Endothelial cell of umbilical vein (primary cell): ENCODE data around the gene PKDCC. TPM values are rescaled to one million over a fixed set of nuclear protein-coding genes. Genes with fewer than 3 reads are reported as not detected.

Source experiments
- BruUV-seq: library from RNA; stranded (reverse); fragments of 400-500 nt; replicated peaks from 2 replicates; lab custom pipeline; 2021; lab: Mats Ljungman, UMichigan
- CTCF ChIA-PET: fragments of 300-600, 350-600 bp; sonication (Branson Sonifier 250); formaldehyde crosslinking; loops from one replicate; lab custom pipeline; 2021; ENCODE audit warnings: antibody characterized with exemption, inconsistent platforms; lab: Charles Lee
- POLR2A ChIA-PET: fragments of 300-600, 350-600 bp; sonication (Branson Sonifier 250); formaldehyde crosslinking; loops from one replicate; lab custom pipeline; 2021; ENCODE audit warnings: antibody characterized with exemption, inconsistent platforms; lab: Charles Lee
- DNase-seq: peaks from one replicate; pipeline ENCODE4 v3.0.0-alpha.2; 2011; ENCODE audit warnings: low read depth, low spot score
- FAIRE-seq: peaks from 2 replicates; lab custom pipeline; 2011; peaks lifted over from hg19 to GRCh38; lab: Jason Lieb, UNC
- H2AFZ ChIP-seq: 2 replicates; pipeline ENCODE4 v1.6.0; 2012; ENCODE audit warnings: low read depth, low read length, control low read depth, inconsistent platforms
- H3K27ac ChIP-seq: 2 replicates; pipeline ENCODE4 v1.5.1; 2011; ENCODE audit warnings: low read depth, mild to moderate bottlenecking, control low read depth, low read length, moderate library complexity; ENCODE audit not compliant: insufficient read depth
- H3K27me3 ChIP-seq, 2 experiments: 2 replicates each; pipeline versions ENCODE4 v1.6.0 to v1.6.1; 2011; ENCODE audit warnings: low read length in 2 of 2, mixed read lengths in 1 of 2; ENCODE audit not compliant: control insufficient read depth in 2 of 2, insufficient read depth in 2 of 2
- H3K36me3 ChIP-seq, 2 experiments: 2 replicates in 1 of 2; 3 replicates in 1 of 2; pipeline ENCODE4 v1.5.1; 2011; ENCODE audit warnings: low read length in 2 of 2, mild to moderate bottlenecking in 1 of 2, moderate library complexity in 1 of 2; ENCODE audit not compliant: control insufficient read depth in 2 of 2, insufficient read depth in 2 of 2; ENCODE audit errors: extremely low read depth in 1 of 2
- H3K4me1 ChIP-seq: 3 replicates; pipeline ENCODE4 v1.5.1; 2011; ENCODE audit warnings: mild to moderate bottlenecking, low read length; ENCODE audit not compliant: control insufficient read depth, insufficient read depth; ENCODE audit errors: extremely low read depth
- H3K4me2 ChIP-seq: 2 replicates; pipeline ENCODE4 v1.6.1; 2011; ENCODE audit warnings: low read length, control low read depth, mixed read lengths; ENCODE audit not compliant: insufficient read depth
- H3K4me3 ChIP-seq, 3 experiments: fragments of 200-600 bp in 1 of 3; sonication (generic), shearing (Covaris generic) in 1 of 3; replicated peaks in 1 of 3; 2 replicates each; pipeline ENCODE4 v1.5.1; 2011 to 2016; ENCODE audit warnings: control low read depth in 3 of 3, low read length in 3 of 3, mild to moderate bottlenecking in 2 of 3, inconsistent platforms in 1 of 3, low read depth in 1 of 3, moderate library complexity in 1 of 3; ENCODE audit not compliant: insufficient read depth in 1 of 3
- H3K79me2 ChIP-seq: 2 replicates; pipeline ENCODE4 v1.6.0; 2012; ENCODE audit warnings: low read length, inconsistent platforms; ENCODE audit not compliant: control insufficient read depth, insufficient read depth
- H3K9ac ChIP-seq: replicated peaks from 2 replicates; pipeline ENCODE3; 2011; ENCODE audit warnings: low read length, control low read depth; ENCODE audit not compliant: insufficient read depth; ENCODE audit errors: extremely low read depth
- H3K9me1 ChIP-seq: replicated peaks from 3 replicates; pipeline ENCODE4 v1.6.0; 2011; ENCODE audit warnings: mild to moderate bottlenecking, low read length; ENCODE audit not compliant: control insufficient read depth, insufficient read depth; ENCODE audit errors: extremely low read depth
- H3K9me3 ChIP-seq: replicated peaks from 2 replicates; pipeline ENCODE4 v1.5.1; 2012; ENCODE audit warnings: low read length, inconsistent platforms; ENCODE audit not compliant: control insufficient read depth, insufficient read depth
- H4K20me1 ChIP-seq: replicated peaks from 2 replicates; pipeline ENCODE3; 2011; ENCODE audit warnings: mild to moderate bottlenecking, low read length; ENCODE audit not compliant: control insufficient read depth, insufficient read depth; ENCODE audit errors: extremely low read depth
- CTCF ChIP-seq, 2 donors: IDR thresholded peaks; 1 replicate in 1 of 2; 2 replicates in 1 of 2; pipeline ENCODE4 v1.5.1; 2011; ENCODE audit warnings: low read length in 2 of 2, mild to moderate bottlenecking in 2 of 2, moderate library complexity in 2 of 2, control low read depth in 1 of 2, inconsistent platforms in 1 of 2, low read depth in 1 of 2; ENCODE audit not compliant: insufficient read depth in 1 of 2; ENCODE audit errors: extremely low read depth in 1 of 2
- EZH2 ChIP-seq: IDR thresholded peaks from 2 replicates; pipeline ENCODE4 v1.6.1; 2012; ENCODE audit warnings: borderline replicate concordance, low read depth, mild to moderate bottlenecking, moderate library complexity, low read length, inconsistent platforms; ENCODE audit not compliant: severe bottlenecking
- FOS ChIP-seq: IDR thresholded peaks from 2 replicates; pipeline ENCODE4 v1.6.1; 2011; ENCODE audit warnings: mild to moderate bottlenecking, low read length, moderate library complexity, borderline replicate concordance; ENCODE audit not compliant: insufficient read depth
- GATA2 ChIP-seq: IDR thresholded peaks from 2 replicates; pipeline ENCODE4 v1.7.0; 2011; ENCODE audit warnings: low read depth, mild to moderate bottlenecking, moderate library complexity, mixed read lengths, low read length; ENCODE audit not compliant: insufficient read length, insufficient read depth
- JUN ChIP-seq: IDR thresholded peaks from 2 replicates; pipeline ENCODE4 v1.6.1; 2011; ENCODE audit warnings: borderline replicate concordance, low read depth; ENCODE audit not compliant: insufficient read length, insufficient read depth
- MAX ChIP-seq: IDR thresholded peaks from 2 replicates; pipeline ENCODE4 v1.6.1; 2011; ENCODE audit not compliant: insufficient read depth, insufficient read length
- MYC ChIP-seq: IDR thresholded peaks from one replicate; pipeline ENCODE4 v1.6.1; 2011; ENCODE audit warnings: mild to moderate bottlenecking, low read depth, low read length
- POLR2A ChIP-seq: IDR thresholded peaks from 2 replicates; pipeline ENCODE4 v1.6.1; 2012; ENCODE audit warnings: low read depth, mild to moderate bottlenecking, control low read depth, low read length
- POLR2AphosphoS5 ChIP-seq: IDR thresholded peaks from 2 replicates; pipeline ENCODE4 v1.6.1; 2012; ENCODE audit warnings: low read depth, mild to moderate bottlenecking, control low read depth, low read length, moderate library complexity; ENCODE audit not compliant: insufficient read depth
- dilution Hi-C: fragments of 300-500 bp; cut with MboI; formaldehyde crosslinking; loops from one replicate; pipeline ENCODE4 v1.15.0; 2019; ENCODE audit warnings: low sequenced_read_pairs; ENCODE audit not compliant: extremely low pct_ligation_motif_present
- intact Hi-C: fragments of 100-400 bp; cut with micrococcal nuclease; formaldehyde crosslinking; loops from one replicate; pipeline ENCODE4 v1.10.0; 2022
- polyA plus RNA-seq, 4 experiments: library from polyadenylated mRNA; depleted of rRNA in 3 of 4; stranded (reverse) in 3 of 4; unstranded in 1 of 4; fragments of >200 nt; gene quantifications; 2 replicates each; pipeline versions ENCODE4 v1.2.1 to v1.2.3, GENCODE V29; 2011 to 2012; ENCODE audit warnings: missing spikeins in 1 of 4
- total RNA-seq: library from RNA; stranded (reverse); gene quantifications from 2 replicates; pipeline ENCODE4 v1.2.3, GENCODE V29; 2021

PKDCC gene
- total and polyA plus RNA-seq, 2 donors (not counting 3 experiments of a cell fraction or from before 2014, with no cell fraction given) = 3.0 to 5.9 TPM

- Histone ChIP-seq H3K9me1 (no peaks in the 10 kb centered on the region), H3K4me2 (peak overlapping the region; percentile 39), H4K20me1 (no peaks in the 10 kb centered on the region), H3K4me1 (peaks cover 16% of the 10 kb centered on the region), H3K9me3 (no peaks in the 10 kb centered on the region), H3K27ac (peak overlapping the region; percentile 7), H3K4me3 (no peak overlapping the region), H2AFZ (peak overlapping the region; percentile 79), H3K36me3 (no peaks in the 10 kb centered on the region), H3K79me2 (no peaks in the 10 kb centered on the region), H3K27me3 (no peaks in the 10 kb centered on the region), H3K9ac (no peak overlapping the region)
- ChIA-PET CTCF (interaction anchor here (0.7 to 1.5 kb wide), 7 partner anchors 9 to 155 kb away, joined by 3 to 11 read pairs (median 4); partner anchors contain the start of gene PKDCC), POLR2A (interaction anchor here (1.2 kb wide), 1 partner anchor 23 kb away, joined by 5 read pairs; the partner anchor contains the start of gene PKDCC)
- no TSS peak for BruUV-seq
- intact Hi-C loops = loop anchor here (1.0 to 2.0 kb wide), 2 partner anchors 22 to 49 kb away; no protein-coding TSS in a partner anchor
- FAIRE-seq (peak; percentile 95), DNase-seq (peak; percentile 79)
- dilution Hi-C loops = no loop called here
- no peak for TF ChIP-seq GATA2
- no peak for TF ChIP-seq EZH2
- TF ChIP-seq CTCF (IDR thresholded peaks at IDR 0.05; ENCODE audit: extremely low read depth in 1 of 2, insufficient read depth in 1 of 2, low read depth in 1 of 2, low read length in 2 of 2) = no peak
- peak; percentile 56 for TF ChIP-seq POLR2AphosphoS5
Observed at GRCh38 chr2:42025151-42025582, 22.7 kb upstream of the PKDCC start.

GRCh38 chr2:42026272-42026671 lies 21.5 kb upstream of the PKDCC start:
- H3K27ac ChIP-seq = no peak overlapping the region
- TF ChIP-seq EZH2 = no peak
- no peak for TF ChIP-seq CTCF (IDR thresholded peaks at IDR 0.05; ENCODE audit: extremely low read depth in 1 of 2, insufficient read depth in 1 of 2, low read depth in 1 of 2, low read length in 2 of 2)
- no peak for TF ChIP-seq GATA2
- TF ChIP-seq JUN = no peak
- no peak for TF ChIP-seq MYC
- no peak for TF ChIP-seq POLR2AphosphoS5
- TF ChIP-seq FOS = no peak
- no peak for TF ChIP-seq POLR2A
- no peak for TF ChIP-seq MAX
- FAIRE-seq (no peak), DNase-seq (no peak)
- dilution Hi-C loops (no loop called here), intact Hi-C loops (no loop called here)
- no peak overlapping the region for H3K9ac ChIP-seq
- BruUV-seq = no TSS peak
- H3K9me1 ChIP-seq = no peaks in the 10 kb centered on the region
- H3K79me2 ChIP-seq = no peaks in the 10 kb centered on the region
- H4K20me1 ChIP-seq = no peaks in the 10 kb centered on the region
- ChIA-PET CTCF (no interaction called here), POLR2A (no interaction called here)
- no peak overlapping the region for H3K4me2 ChIP-seq
- H3K4me3 ChIP-seq = no peak overlapping the region
- H3K36me3 ChIP-seq = no peaks in the 10 kb centered on the region
- H2AFZ ChIP-seq = no peak overlapping the region
- peaks cover under 1% of the 10 kb centered on the region in 2 experiments for H3K27me3 ChIP-seq
- H3K9me3 ChIP-seq = no peaks in the 10 kb centered on the region
- H3K4me1 ChIP-seq = peaks cover 16% of the 10 kb centered on the region
